ENCODE data around the gene ARID1A.
"Not testable (repeated sequence)": the region's sequence is repeated elsewhere in the genome, so short reads cannot be mapped to it uniquely, and the experiment has no call there.

The ARID1A gene

GRCh38 chr1:26789612-26789865 is 93.7 kb downstream of the ARID1A start:
- DNase-seq: no peak

DNA sequence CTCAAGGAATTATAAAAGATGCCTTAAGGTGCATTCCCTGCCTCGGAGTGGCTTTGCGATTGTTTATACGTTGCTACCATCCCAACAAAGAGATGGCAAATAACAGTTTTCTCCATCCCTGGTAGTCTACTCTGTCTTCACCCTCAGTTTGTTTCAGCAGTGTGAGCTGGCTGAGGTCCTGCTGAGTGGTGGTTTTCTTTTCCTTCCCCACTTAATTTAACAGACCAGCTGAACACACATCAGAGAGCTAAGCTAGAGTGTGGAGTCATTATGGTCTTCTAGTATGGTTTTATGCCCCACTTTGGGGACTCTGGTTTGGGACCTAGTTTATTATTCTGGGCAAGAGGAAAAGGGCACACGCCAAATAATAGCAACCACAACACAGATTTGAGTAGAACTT is 94.1 kb downstream of the ARID1A start:
- no peak for DNase-seq

DNA sequence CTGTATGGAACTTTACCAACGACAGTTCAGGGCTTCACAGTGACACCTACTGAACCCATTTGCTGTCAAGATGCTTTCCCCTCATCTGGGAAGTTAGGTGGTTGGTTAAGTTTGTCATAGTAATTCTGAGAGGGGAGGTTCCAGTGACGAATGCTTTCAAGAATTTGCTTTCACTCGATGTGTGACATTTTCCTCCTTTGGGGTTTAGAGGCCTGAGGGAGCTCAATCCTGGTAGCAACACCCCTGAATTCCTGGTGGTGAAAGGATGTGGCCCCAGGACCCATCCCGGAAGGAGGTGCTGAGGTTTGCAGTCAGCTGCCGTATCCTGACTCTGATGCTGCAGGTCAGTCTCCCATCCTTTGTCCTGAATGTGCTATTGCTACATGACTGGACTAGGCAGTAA is 94.7 kb downstream of the ARID1A start:
- no peak for DNase-seq

DNA sequence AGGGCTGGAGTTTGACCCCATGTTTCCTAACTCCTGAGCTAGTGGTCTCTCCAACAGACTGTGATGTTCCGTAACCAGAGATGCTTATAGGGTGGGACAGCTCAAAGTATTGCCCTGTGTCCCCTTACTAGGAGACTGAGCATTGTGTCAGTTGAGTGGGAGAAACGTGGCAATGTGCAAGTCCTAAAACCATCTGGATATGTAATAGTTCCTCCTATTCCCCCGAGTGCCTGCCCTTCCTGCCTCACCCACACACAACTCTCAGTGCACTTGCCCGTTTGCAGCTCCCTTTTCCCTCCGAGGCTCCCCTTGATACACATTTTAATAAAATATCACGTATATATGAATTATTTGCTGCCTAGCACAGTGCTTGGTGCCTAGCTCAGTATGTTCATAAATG is 95.3 kb downstream of the ARID1A start:
- DNase-seq: no peak

- DNase-seq: no peak
These were observed 95.8 kb downstream of the ARID1A start for GRCh38 chr1:26791626-26792025.

- DNase-seq: no peak
These were observed 97.1 kb downstream of the ARID1A start for GRCh38 chr1:26792924-26793323.

GRCh38 chr1:26794391-26794790 is 98.6 kb downstream of the ARID1A start:
- DNase-seq: no peak

DNA sequence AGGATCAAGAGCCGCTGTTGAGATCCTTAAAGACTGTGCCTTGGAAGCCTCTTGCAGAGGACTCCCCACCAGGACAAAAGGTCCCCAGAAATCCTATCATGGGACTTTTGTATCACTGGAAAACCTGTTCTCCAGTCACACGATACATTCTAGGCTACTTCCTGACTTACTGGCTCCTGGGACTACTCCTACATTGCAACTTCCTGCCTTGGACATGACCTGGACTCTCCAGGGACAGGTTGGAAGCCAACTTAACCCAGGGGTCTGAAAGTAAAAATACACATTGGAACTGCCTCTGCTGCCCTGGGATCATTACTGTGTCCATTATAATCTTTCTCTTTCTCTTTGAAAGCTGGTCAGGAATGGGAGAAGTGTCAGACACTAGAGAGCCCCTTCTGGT is 101.8 kb downstream of the ARID1A start:
- no peak for DNase-seq

DNA sequence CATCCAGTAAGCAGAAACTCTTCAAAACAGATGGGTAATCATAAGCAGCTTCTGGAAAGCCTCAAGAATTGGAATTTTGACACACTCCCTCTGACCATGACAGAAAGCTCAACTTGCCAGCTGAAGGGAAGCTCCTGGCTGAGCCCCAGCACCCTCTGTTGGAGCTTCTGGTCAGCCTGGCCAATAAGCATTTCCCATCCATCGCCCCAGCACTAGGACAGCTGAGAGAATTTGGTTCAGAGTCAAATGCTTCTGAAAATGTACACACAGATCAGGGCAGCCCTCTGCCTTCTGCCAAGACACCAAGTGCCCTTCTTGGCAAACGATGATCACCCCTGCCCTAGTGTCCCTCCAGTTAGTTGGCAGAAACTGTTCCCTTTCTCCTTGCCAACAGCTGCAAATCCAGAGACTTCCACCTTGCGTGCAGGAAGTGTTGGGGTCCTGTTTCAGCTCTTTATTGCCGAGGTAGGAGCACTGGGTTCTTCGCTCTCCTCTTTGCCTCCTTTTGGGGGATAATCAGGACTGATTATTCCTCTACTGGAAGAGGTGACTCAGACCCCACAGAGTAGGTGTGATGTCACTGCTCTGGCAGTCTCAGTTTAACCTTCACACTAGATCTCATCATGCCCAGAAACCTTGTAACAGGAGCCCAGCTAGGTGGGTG is 103.8 kb downstream of the ARID1A start:
- DNase-seq: no peak

GRCh38 chr1:26803932-26804331 is 108.1 kb downstream of the ARID1A start:
- DNase-seq: not testable (repeated sequence)

- peak; percentile 55 for DNase-seq
These were observed 114.3 kb downstream of the ARID1A start for GRCh38 chr1:26810105-26810504.

DNA sequence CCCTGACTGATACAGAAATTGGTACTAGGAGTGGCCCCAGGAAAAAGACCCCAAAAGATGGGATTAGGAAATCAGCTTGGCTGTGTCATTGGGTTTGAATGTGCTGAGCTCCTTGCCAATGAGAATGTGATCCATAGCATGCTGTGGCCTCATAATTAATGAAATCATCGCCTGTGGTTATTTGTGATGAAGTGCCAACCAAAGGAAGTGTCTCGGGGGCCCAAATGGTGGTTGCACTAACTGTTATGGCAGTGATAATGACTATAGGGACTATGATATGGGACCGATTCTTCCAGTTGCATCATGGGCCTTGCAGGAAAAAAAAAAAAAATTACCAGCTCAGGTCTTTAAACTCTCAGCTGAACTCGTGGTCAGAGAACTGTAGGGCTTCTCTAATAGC is 115.2 kb downstream of the ARID1A start:
- DNase-seq: no peak

DNA sequence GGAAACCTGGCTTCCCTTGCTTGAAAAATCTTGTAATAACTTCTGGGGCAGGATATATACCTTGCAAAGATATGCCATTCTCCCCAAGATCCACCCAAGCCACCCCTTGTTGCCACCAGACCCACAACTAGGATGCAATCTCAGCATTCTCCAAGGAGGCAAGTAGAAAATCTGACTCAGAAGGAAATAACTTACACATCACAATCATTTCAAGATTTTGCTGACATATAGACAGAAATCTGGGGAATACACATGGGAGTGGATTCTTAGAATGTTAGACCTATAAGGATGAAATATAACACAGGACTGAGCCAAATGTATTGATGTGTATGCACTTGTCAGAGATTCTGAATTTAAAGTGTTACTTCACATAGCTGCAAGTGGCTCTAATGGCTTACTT is 115.9 kb downstream of the ARID1A start:
- no peak for DNase-seq

- no peak for DNase-seq
These were observed 118.6 kb downstream of the ARID1A start for GRCh38 chr1:26814377-26814776.

DNA sequence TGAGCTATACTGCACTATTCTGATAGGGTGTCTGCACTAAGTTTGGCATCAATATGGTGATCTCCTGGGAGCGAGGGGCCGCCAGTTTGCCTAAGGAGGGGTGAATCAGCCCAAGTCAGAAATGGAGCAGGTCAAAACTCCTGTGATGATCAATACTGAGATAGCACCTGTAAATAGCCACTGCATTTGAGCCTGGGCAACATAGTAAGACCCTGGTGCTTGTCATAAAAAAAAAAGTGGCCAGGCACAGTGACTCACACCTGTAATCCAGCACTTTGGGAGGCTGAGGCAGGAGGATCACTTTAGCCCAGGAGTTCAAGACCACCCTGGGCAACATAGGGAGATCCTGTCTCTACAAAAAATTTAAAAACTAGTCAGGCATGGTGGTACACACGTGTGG is 119.1 kb downstream of the ARID1A start:
- no peak for DNase-seq

GRCh38 chr1:26820784-26821269 is 125.0 kb downstream of the ARID1A start:
- DNase-seq: no peak

GRCh38 chr1:26822737-26823395 is 127.1 kb downstream of the ARID1A start:
- DNase-seq: no peak

GRCh38 chr1:26824731-26825130 is 128.9 kb downstream of the ARID1A start:
- no peak for DNase-seq

- DNase-seq: peak; percentile 71
These were observed 130.7 kb downstream of the ARID1A start, which contains the start of gene ZDHHC18 for GRCh38 chr1:26826261-26827105. ZDHHC18 (plus strand) TSS chr1:26826688; CDS start chr1:26826805, 117 bp downstream.

- DNase-seq: no peak
These were observed 131.3 kb downstream of the ARID1A start for GRCh38 chr1:26827106-26827604.

GRCh38 chr1:26827663-26828062 is 131.8 kb downstream of the ARID1A start:
- no peak for DNase-seq

GRCh38 chr1:26828411-26828991 is 132.7 kb downstream of the ARID1A start:
- DNase-seq: no peak

GRCh38 chr1:26829184-26829911 is 133.5 kb downstream of the ARID1A start:
- no peak for DNase-seq

Measured in activated effector memory CD4-positive, alpha-beta T cell treated with Interleukin-2 at 50 U/mL for 16 hours (primary cell).